Muscle of back (tissue), 11 donors: Measurements from ENCODE around the gene SPOP. TPM values are rescaled to one million over a fixed set of nuclear protein-coding genes. Genes with fewer than 3 reads are reported as not detected.
"Not testable (repeated sequence)": the region's sequence is repeated elsewhere in the genome, so short reads cannot be mapped to it uniquely, and the experiment has no call there.

Source experiments
- DNase-seq, 3 donors: peaks; one replicate each; pipeline versions ENCODE4 v3.0.0 to v3.0.0-alpha.2; 2013
- polyA plus RNA-seq, 10 donors: library from polyadenylated mRNA; unstranded; fragments of 120-200 nt; gene quantifications; one replicate each; pipeline ENCODE4 v1.2.1, GENCODE V29; 2013; ENCODE audit not compliant: insufficient read length in 10 of 10

The SPOP gene
- polyA plus RNA-seq, 10 donors, result 46.6 to 57.4 (median 50.7) TPM

DNA sequence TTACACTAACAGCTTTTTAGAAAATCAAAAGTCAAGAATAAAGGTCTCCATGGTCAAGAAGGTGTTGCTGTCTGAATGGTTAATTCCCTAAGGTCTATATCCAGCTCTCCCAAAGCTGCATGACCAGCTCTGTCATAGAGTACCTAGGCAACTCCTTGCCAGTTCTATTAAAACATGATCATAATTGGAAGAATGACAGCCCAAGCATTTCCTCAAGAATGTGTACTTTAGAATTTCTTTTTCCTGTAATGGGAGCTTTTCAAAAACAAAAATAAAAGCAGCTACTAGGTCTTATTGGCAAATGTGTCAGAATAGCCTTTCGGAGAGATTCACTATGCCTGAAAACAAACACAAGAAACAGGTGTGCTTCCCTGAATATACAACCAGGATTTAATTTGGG is 7.9 kb downstream of the SPOP start:
- no peak for DNase-seq

GRCh38 chr17:49667854-49668253 is 10.0 kb downstream of the SPOP start:
- no peak for DNase-seq

DNA sequence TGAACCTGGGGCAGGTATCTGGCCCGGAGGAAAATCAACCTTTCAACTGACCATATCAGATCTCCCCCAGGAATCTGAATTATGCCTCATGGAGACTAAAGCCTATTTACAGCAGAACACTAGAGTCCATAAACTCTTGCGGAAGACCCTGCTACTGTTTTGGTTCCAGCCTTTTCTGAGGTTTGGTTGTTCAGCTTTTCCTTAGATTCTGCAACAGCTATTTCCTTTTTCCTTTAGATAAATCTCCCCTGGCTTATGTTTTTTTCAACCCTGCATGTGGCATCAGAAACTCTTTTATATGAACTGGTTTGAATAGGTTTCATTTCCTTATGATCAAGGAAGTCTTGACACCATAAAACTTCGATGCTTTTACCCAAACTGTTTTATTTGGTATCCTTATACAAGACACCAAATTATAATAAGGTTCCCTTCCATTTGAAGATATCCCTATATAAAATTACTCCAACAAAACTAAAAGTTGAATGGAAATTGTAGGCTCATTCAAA is 13.1 kb downstream of the SPOP start:
- DNase-seq, result no peak

- no peak for DNase-seq
Measured at GRCh38 chr17:49659661-49660382, 18.1 kb downstream of the SPOP start.

DNA sequence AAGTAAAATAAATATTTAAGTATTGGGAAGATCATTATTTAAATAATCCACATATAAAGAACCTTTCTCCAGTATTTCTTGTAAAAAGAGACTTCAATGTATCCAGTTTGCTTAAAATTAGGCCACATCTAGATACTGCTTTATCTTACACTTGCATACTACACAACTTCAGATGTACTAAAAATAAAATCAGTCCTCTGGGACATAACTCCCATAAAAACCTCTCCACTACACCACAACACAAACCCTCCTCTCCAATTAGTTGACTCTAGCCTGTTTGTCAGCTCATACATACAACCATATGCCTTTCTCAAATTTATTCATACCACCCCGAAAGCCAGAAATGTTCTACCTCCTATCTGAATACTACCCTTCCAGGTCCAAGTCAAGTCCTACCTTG is 21.6 kb downstream of the SPOP start:
- DNase-seq, result no peak

DNA sequence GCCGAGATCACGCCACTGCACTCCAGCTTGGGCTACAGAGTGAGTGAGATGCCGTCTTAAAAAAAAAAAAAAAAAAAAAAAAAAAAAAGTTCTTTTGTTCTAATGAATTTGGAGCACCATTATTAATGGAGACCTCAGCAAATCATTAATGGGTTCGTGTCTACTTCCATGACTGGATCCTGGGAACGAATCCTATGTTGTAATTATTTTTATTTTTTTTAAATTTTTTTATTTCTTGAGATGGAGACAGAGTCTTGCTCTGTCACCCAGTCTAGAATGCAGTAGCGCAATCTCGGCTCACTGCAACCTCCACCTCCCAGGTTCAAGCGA is 30.7 kb downstream of the SPOP start:
- no peak for DNase-seq

- peak in 1 of 3 donors; percentile 51 for DNase-seq
Measured at GRCh38 chr17:49646391-49647255, 31.3 kb downstream of the SPOP start.

- DNase-seq, result not testable (repeated sequence)
Measured at GRCh38 chr17:49646056-49646390, 31.9 kb downstream of the SPOP start.

DNA sequence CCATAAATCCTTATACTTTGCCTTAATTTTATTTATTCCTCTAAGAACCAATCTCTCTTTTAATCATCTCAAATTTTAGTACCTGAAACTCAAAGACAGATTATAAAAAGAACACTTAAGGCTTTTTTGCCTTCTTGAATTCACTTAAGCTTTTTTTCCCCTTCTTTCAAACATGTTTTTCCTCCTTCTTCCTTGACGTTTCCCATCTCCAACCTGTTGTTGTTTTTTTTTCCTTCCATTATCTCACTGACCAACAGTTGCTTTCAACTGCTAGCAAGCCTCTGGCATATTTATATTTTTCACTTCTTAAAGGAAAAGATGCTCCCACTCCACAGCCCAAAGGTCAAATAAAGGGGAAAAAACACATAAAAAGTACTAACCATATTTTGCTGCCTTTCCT is 32.2 kb downstream of the SPOP start:
- no peak for DNase-seq

DNA sequence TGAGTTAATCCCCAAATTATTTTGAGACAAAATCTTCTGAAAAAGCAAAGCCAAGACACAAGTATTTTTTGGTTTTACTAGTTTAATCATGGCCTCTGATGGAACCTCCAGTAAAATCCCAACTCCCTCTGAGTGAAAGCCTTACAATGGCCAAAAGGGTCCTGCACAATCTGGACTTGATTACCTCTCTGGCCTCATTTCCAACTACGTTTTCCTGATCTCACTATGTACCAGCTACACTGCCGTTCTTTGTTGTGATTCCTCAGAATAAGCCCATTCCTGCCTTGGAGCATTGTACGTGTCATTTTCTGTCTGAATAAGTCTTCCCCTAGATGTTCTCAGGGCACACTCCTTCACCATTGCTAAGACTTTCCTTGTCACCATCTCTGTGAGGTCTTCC is 37.3 kb downstream of the SPOP start:
- DNase-seq, result peak in 1 of 3 donors; percentile 20

GRCh38 chr17:49638818-49639217 is 39.1 kb downstream of the SPOP start:
- no peak for DNase-seq

DNA sequence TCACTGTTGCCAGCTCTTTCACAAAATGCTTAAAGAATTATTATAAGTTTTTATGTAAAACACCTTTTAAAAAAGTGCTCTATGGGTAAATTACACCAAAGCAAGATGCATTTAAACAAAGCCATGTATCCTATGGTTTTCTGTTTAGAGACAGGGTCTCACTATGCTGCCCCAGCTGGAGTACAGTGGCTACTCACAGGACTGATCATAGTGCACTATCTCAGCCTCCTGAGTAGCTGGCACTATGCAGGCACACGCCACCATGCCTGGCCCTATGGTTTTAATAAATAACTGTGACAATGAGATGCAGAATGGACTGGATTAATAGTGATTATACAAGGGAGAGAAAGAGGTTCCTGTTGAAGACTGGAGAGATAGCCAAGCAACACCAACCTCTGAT is 40.2 kb downstream of the SPOP start:
- no peak for DNase-seq

DNA sequence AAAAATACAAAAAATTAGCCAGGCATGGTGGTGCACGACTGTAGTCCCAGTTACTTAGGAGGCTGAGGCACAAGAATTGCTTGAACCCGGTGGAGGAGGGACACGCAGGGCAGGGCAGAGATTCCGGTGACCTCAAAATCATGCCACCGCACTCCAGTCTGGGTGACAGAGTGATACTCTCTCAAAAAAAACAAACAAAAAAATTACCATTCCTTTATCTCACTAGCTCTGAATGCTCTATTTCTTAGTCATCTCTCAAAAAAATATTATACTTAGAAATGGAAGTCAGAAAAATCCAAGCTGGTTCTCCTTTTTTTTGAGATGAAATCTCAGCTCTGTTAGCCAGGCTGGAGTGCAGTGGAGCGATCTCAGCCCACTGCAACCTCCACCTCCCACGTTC is 40.8 kb downstream of the SPOP start:
- no peak for DNase-seq

GRCh38 chr17:49635121-49635520 is 42.8 kb downstream of the SPOP start:
- no peak for DNase-seq

DNA sequence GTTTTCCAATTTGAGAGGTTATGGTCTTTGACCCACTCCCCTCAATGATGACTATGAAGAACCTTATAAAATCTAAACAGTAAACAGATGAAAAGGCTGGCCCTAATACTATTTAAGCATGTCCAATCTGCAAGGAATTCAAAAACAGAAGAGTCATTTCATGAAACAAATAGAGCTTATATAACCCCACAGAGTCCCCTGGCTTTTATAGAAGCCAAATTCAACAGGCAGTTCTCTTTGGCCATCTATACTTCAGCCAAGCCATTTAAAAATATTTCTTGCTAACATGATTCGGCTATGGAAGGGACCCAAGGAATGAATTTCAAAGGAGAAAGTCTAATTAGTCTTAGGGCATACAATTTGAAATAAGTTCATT is 43.4 kb downstream of the SPOP start:
- peak in 1 of 3 donors; percentile 52 for DNase-seq

DNA sequence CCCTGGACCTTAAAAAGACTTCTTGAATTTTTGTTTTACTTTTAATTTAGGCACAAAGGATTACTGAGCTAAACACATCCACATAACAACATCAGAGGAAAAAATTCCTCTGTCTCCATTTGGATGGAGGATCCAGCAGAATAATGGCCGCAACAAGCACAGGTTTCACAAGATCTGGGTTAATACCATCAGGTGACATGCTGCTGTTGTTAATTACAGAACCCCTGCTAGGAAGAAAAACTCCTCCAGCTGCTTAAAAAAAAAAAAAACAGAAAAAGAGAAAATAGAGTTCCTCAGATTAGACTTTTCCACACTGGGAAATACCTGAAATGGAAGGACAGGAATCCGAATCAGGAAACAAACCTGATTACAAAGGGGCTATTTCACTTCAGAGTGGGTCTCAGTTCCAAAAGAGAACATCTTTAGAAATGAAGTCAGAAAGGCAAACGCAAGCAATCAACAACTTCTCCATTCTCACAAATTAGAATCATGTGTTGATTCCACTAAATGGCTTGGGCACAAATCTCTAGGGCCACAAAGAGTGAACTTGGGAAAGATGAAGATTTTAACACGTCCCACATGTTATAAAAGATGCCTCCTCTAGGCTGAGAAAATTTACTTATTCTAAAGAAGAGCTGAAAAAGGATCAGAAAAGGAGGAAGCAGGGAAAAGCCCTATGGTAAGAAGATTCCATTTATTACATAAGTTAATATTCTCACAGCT is 44.0 kb downstream of the SPOP start:
- DNase-seq, result no peak

GRCh38 chr17:49633250-49633649 is 44.6 kb downstream of the SPOP start:
- DNase-seq, result no peak

GRCh38 chr17:49632201-49632600 is 45.7 kb downstream of the SPOP start:
- DNase-seq, result no peak

GRCh38 chr17:49631496-49631895 is 46.4 kb downstream of the SPOP start:
- DNase-seq, result no peak

GRCh38 chr17:49630113-49630900 is 47.6 kb downstream of the SPOP start:
- DNase-seq, result no peak

DNA sequence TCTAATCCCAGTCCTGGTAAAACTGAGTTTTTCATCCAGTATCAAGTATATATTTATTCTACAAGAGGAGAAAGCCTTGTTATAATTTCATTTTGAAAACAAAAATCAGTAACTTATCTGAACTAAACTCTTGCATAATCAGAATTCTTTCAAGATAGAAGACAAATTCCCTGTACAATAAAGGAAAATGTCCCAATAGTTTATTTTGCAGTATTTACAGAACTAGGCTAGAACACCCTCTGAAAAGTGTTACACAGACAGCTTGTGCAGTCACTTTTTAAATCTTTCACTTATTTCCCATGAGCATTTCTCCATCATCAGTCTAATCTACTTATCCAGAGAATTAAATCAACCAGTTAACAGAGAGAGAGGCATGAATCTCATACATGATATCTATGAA is 48.5 kb downstream of the SPOP start:
- DNase-seq, result no peak

GRCh38 chr17:49624896-49625295 is 53.0 kb downstream of the SPOP start:
- no peak for DNase-seq
